ENCODE measurements around the gene TTLL5. TPM values are rescaled to one million over a fixed set of nuclear protein-coding genes. Genes with fewer than 3 reads are reported as not detected.

The TTLL5 gene
- total and polyA plus RNA-seq, 2 of the 13 experiments (the other 11 are each of a cell fraction or from before 2014, with no cell fraction given): 11.8 to 18.8 TPM

GRCh38 chr14:75650253-75651058, 10.6 kb upstream of the TTLL5 start (continued):
- TF ChIP-seq ZNF777 (CRISPR knock-in tag; IDR thresholded peaks at IDR 0.05) (no peak), MTA1 (CRISPR knock-in tag; IDR thresholded peaks at IDR 0.05; ENCODE audit: borderline replicate concordance) (no peak), SATB2 (CRISPR knock-in tag; IDR thresholded peaks at IDR 0.05) (peak; percentile 40; the same call in 1 of the 2 replicates), HOMEZ (CRISPR knock-in tag; IDR thresholded peaks at IDR 0.05; ENCODE audit: low read depth) (no peak), EHMT2 (IDR thresholded peaks at IDR 0.05; ENCODE audit: borderline replicate concordance, low read depth, low read length) (0 out of 2 replicates have a peak, but pooled peaks have one; percentile 33), ZNF766 (CRISPR knock-in tag; IDR thresholded peaks at IDR 0.05; ENCODE audit: borderline replicate concordance) (no peak), ZNF672 (CRISPR knock-in tag; IDR thresholded peaks at IDR 0.05) (no peak), ERF (CRISPR knock-in tag; IDR thresholded peaks at IDR 0.05) (no peak), ZNF839 (CRISPR knock-in tag; IDR thresholded peaks at IDR 0.05; ENCODE audit: borderline replicate concordance) (no peak), ATF1 (CRISPR knock-in tag; IDR thresholded peaks at IDR 0.05) (0 out of 2 replicates have a peak, but pooled peaks have one; percentile 21), ASH2L (IDR thresholded peaks at IDR 0.05; ENCODE audit: insufficient read length, low read depth, low read length) (peak; percentile 92), ZBTB43 (CRISPR knock-in tag; conservative IDR thresholded peaks at IDR 0.05) (0 out of 2 replicates have a peak, but pooled peaks have one; percentile 41), ZSCAN30 (CRISPR knock-in tag; IDR thresholded peaks at IDR 0.05) (no peak), SALL1 (CRISPR knock-in tag; IDR thresholded peaks at IDR 0.05) (peak; percentile 60), ZBTB20 (CRISPR knock-in tag; IDR thresholded peaks at IDR 0.05; ENCODE audit: borderline replicate concordance, low read depth) (peak; percentile 27; the same call in 1 of the 2 replicates), KAT8 (CRISPR knock-in tag; IDR thresholded peaks at IDR 0.05) (peak; percentile 6; the same call in 1 of the 2 replicates), ZSCAN5A (CRISPR knock-in tag; IDR thresholded peaks at IDR 0.05; ENCODE audit: borderline replicate concordance) (0 out of 2 replicates have a peak, but pooled peaks have one; percentile 59), NR2F2 (IDR thresholded peaks at IDR 0.05; ENCODE audit: borderline replicate concordance, low read depth) (peak; percentile 11; the same call in 1 of the 2 replicates), KDM5A (IDR thresholded peaks at IDR 0.05; ENCODE audit: borderline replicate concordance, low read length) (peak; percentile 49; the same call in 1 of the 2 replicates)
- TF ChIP-seq, protein P1, sequence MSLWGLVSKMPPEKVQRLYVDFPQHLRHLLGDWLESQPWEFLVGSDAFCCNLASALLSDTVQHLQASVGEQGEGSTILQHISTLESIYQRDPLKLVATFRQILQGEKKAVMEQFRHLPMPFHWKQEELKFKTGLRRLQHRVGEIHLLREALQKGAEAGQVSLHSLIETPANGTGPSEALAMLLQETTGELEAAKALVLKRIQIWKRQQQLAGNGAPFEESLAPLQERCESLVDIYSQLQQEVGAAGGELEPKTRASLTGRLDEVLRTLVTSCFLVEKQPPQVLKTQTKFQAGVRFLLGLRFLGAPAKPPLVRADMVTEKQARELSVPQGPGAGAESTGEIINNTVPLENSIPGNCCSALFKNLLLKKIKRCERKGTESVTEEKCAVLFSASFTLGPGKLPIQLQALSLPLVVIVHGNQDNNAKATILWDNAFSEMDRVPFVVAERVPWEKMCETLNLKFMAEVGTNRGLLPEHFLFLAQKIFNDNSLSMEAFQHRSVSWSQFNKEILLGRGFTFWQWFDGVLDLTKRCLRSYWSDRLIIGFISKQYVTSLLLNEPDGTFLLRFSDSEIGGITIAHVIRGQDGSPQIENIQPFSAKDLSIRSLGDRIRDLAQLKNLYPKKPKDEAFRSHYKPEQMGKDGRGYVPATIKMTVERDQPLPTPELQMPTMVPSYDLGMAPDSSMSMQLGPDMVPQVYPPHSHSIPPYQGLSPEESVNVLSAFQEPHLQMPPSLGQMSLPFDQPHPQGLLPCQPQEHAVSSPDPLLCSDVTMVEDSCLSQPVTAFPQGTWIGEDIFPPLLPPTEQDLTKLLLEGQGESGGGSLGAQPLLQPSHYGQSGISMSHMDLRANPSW (CRISPR knock-in tag; IDR thresholded peaks at IDR 0.05; ENCODE audit: borderline replicate concordance): no peak
